Measurements from ENCODE around the gene OGFR.

OGFR gene

GRCh38 chr20:62804627-62805154 is at the start of gene OGFR:
TSS of gene OGFR (plus strand) at chr20:62804835. CDS start at chr20:62804860, 25 bp downstream.
- peak in 1 of 2 donors; percentile 47 for DNase-seq

DNA sequence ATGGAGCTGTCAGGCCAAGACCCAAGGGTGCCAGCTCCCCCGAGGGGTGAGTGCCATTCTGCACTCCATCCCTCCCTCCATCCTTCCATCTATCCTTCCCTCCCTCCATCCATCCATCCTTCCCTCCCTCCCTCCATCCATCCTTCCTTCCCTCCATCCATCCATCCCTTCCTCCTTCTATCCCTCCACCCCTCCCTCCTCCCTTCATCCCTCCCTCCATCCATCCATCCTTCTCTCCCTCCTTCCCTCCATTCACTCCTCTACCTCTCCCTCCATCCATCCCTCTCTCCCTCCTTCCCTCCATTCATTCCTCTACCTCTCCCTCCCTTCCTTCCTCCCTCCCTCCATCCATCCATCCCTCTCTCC is 49.7 kb upstream of the OGFR start:
- no peak for DNase-seq

DNA sequence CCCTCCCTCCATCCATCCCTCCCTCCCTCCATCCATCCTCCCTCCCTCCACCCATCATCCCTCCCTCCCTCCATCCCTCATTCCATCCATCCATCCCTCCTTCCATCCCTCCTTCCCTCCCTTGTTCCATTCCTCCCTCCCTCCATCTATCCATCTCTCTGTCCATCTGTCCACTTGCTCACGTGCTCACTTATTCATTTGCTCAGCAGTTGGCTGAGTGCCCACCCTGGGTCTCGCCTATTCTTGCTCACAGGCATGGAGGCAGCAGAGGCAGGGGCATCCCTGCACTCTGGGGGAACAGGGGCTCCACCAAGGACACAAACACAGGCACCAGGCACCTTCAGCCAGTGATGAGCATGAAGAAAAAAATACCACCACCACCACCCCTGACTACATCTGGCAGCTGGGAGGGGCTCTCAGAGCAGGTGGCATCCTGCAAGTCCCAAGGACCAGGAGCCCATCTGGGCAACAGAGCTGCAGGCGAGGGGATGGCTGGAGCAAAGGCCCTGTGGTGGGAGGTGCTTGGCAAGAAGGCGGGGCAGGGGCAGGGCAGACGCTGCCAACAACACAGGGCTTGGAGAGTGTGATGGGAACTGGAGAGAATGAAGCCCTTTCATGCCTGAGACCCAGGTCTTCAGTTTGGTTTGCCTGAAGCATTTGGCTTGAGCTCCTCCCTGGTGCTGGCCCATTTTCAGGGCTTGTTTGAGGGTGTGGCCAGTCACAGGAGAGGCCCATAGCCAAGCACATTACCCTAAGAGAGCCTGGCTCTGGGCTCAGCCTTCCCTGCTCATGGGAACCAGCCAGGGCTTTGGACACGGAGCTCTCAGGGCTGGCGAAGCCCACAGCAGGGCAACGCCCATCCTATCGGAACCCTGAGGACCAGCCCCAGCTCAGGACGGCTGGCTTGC is 48.6 kb upstream of the OGFR start:
- no peak for DNase-seq

GRCh38 chr20:62758226-62758912 is 46.3 kb upstream of the OGFR start:
- no peak for DNase-seq

- DNase-seq, result no peak
Measured at GRCh38 chr20:62759981-62760431, 44.6 kb upstream of the OGFR start.

GRCh38 chr20:62760471-62760855 is 44.2 kb upstream of the OGFR start:
- no peak for DNase-seq

DNA sequence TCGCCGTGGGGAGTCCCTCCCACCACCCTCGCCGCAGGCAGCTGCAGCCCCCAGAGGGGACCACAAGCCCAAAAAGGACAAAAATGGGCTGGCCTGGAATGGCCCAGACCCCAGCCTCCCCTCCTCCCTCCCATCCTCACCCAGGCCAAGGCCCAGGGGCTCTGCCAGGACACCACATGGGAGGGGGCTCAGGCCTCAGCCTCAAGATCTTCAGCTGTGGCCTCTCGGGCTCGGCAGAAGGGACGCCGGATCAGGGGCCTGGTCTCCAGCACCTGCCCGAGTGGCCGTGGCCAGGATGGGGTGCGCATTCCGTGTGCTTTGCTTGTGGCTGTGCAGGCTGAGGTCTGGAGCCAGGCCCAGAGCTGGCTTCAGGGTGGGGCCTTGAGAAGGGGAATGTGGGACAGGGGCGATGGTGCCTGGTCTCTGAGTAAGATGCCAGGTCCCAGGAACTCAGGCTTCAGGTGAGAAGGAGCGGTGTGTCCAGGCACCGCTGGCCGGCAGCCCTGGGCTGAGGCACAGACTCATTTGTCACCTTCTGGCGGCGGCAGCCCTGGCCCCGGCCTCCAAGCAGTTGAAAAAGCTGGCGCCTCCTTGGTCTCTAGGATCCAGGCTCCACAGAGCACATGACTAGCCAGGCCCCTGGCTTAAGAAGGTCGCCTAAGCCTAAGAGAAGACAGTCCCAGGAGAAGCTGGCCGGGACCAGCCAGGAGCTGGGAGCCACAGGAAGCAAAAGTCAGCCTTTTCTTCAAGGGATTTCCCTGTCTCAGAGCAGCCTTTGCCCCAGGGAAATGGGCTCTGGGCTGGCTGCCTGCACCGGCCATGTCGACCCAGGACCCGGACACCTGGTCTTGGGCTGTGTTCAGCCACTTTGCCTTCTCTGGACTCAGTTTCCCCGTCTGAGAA is 43.5 kb upstream of the OGFR start:
- no peak for DNase-seq

DNA sequence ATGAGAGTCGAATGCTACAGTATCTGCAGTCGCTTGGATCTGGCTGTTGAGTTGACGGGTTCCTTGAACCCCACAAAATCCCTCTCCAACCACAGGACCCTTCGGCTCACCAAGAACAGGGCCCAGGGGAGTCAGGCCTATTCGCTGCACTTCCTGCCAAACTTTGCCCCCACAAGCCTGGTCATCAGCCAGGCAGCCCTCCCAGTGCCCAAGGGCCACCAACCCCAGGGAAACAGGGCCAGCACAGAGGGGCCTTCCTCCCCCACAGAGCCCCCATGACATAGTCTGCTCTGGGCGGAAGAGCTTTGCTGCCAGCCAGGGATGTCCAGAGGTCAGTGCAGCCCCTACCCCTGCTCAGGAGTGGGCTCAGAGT is 42.9 kb upstream of the OGFR start:
- DNase-seq, result no peak

DNA sequence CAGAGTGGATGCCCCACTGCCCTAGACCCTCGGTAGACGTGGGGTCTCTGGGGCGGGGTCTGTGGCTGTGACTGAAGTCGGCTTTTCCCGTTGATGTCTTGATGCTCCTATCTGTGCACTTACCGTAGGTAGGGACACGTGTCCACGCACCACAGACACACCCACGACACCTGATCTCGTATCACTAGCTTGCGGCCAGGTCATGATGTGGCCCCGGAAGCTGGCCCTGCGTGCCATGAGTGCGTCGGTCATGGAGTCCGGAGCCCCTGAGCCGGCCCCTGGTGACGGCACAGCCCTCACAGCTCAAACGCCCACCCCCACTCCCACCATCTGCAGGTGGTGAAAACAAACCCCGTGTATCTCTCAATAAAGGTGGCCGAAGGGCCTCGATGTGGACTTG is 42.3 kb upstream of the OGFR start:
- DNase-seq, result no peak

DNA sequence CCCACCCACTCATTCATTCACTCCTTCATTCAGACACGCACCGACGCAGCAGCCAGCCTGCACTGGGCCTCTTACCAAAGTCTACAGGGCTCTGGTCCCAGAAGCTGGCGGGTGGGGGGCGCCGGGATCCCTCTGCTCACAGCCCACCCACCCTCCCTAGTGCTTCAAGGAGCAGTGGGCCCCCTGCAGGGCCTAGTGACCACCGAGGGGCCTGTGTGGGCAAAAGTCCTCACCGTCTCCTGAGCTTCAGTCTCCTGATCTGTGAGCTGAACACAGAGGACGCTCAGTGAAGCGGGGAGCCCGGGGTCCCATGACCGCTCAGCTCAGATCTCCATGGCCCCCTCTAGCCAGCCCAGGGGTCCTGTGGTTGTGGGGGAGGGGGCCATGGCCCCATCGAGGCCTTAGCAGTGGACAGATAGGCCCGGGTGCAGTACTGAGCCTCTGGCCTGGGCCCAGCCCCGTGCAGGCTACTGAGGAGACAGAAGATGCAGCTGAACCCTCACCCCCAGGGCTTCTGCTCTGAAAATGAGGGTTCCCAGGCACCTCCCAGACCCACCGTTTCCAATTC is 41.8 kb upstream of the OGFR start:
- DNase-seq, result no peak

DNA sequence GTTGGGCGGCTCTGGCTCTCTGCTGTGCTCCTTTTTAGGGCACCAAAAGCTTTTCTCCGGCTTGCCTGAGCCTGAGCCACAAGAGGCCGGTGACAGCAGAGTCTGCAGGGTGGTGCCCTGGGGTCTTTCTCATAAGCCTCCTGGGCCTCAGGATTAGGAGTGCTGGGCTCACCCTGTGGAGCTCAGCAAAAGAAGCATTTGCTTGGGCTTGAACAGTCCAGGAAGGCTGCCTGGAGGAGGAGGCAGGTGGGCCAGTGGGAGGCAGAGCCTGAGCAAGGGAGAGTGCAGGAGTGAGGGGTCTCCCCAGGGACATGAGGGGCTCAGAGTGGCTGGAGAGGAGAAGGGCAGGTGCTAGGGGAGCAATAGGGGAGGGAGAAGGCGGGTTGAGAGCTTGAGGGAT is 41.2 kb upstream of the OGFR start:
- no peak for DNase-seq

DNA sequence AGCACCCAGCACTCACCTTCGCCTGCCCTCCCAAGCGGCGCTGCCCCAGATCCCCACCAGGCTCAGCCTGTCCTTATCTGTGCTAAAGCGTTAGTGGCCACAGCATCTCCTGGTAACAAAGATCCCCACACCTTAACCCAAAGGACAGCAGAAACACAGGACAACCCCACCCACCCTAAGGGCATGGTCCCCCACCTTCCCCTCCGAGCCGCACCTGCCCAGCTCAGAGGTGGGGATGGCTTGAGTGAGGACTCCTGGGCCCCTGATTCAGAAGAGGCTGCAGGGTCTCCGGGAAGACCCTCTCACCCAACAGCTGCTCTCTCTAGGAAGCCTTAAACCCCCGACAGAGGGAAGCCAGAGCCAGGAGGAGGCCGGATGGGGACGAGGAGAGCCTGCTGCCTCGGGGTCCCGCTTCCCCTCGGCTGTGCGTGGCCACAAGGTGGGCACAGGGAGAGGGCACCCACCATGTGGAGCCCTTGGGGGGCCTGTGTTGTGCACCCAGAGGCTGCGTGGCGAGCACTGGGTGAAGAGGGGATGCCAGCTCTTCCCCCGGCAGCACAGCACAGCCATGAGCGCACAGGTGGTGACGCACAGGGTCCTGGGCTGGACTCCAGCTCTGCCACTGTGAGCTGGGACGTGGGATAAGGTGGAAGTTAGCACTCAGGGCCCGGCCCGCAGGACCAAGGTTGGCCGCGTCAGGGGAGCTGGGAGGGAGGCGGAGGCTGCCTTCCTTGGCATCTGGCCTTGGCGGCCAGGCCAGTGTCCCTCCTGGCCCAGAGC is 40.3 kb upstream of the OGFR start:
- no peak for DNase-seq

DNA sequence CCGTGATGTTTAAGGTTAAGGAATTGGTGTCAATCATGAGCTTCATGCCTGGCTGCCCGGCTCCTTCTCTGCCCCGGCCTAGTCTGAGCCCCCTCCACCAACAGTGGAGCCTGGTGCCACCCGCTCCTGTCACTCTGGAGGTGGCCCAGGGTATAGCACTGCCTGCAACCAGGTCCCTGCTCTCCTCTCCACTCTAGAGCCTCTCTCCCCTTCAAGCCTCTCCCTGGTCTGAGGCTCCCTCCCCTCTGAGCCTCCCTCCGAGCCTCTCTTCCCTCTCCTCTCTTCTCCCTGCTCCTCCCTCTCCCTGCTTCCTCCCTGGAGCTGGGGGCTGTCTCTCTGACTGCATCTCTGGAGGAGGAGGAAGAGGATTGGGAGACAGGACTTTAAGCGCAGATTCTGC is 39.6 kb upstream of the OGFR start:
- no peak for DNase-seq

DNA sequence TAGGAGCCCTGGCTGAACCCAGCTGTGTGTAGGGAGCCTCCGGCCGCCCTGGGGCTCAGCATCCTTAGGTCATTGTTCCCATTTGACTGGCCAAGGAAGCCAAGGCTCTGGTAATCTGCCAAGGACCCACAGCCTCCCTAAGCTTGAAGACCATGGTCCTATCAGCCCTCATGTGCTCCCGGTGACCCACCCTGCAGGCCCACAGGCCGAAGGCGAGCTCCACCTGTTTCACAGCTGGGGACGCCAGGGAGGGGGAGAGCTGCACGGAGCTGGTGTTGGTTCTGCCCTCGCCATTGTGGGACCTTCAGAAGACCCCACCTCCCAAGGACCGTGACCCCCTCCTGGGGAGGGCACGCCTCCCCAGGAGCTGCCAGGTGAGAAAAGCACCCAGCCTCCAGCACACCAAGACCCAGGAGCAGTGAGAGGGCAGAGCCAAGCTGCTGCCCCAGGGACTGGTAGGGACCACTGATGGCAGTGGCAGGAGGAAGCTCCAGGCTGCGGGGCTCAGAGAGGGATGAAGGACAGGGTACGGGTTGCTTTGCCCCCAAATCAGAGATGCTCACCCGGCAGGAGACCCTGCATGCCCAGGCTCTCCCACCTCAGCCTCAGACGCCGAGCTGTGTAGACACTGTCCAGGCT is 39.1 kb upstream of the OGFR start:
- DNase-seq, result no peak

DNA sequence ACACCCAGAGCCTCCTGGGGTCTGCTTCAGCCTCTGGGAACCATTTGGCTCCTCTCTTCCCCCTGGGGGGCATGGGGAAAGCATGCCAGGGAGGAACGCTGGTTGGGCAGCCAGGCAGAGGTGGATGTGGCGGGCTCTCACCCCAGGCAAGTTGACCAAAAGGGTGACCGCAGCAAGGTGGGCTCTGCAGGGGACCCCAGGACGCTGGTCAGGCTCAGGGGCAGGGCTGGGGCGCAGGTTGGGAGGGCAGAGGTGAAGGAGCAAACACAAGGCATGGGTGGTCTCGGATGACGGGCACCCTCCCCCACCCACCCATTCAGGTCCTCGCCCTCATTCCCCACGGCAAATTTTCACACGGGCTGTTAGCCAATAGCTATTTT is 38.6 kb upstream of the OGFR start:
- DNase-seq, result no peak

GRCh38 chr20:62766716-62767115 is 37.9 kb upstream of the OGFR start:
- DNase-seq, result no peak

DNA sequence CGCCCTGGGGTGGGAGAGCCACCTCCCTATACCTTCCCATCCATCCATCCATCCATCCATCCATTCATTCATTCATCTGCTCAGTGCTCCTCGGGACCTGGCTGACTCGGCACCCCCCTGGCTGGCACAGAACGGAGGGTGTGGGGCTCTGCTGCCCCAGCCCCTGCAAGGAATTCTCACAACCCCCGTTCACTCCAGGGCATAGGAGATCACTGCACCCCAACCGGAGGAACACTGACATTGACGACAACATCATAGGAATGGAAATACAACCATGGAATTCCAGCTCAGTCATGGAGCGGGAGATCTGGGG is 36.4 kb upstream of the OGFR start:
- DNase-seq, result no peak

DNA sequence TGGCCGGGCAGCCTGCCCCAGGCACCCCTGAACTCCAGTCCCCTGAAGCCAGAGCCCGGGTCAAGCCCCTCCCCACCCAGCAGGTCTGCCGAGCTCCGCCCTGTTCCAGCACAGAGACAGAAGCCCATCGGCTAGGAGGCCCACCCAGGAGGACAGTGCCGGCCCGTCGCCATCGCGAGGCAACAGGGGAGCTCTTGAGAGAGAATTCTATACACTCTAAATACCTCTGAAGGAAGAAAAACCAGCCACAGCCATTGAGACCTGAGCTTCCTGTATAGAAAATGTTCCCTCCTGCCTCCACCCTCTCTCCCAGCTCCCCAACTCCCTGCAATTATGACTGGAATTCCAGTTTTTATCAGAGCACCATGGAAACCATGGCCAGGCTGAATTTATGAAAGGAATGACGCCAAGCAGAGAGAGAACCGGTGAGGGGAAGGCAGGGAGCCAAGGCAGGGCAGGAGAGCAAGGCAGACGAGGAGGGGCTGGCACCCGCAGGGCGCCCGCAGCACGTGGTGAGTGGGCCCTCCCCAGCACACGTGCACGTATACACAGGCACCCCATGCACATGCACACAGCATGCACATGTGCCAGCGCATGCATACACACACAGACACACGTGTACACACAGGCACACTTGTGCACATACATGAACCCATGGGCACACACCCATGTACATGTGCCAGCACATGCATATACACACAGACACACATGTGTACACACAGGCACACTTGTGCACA is 35.9 kb upstream of the OGFR start:
- no peak for DNase-seq

GRCh38 chr20:62769346-62770071 is 35.1 kb upstream of the OGFR start:
- DNase-seq, result no peak

Data from inflammatory macrophage treated with lipopolysaccharide for 1 hour (primary cell).